Fibroblast of lung (primary cell): ENCODE results near the gene APOBEC4. TPM values are rescaled to one million over a fixed set of nuclear protein-coding genes. Genes with fewer than 3 reads are reported as not detected.

Experiments used
- DNase-seq, 2 donors: peaks; one replicate each; pipeline versions ENCODE4 v3.0.0 to v3.0.0-alpha.2; 2010; ENCODE audit warnings: low read depth in 2 of 2
- H2AFZ ChIP-seq: 2 replicates; pipeline ENCODE4 v1.5.1; 2012; ENCODE audit warnings: low read length, control low read depth, inconsistent platforms
- H3K27ac ChIP-seq: 2 replicates; pipeline ENCODE4 v1.5.1; 2011; ENCODE audit warnings: low read length, control low read depth; ENCODE audit not compliant: insufficient read depth
- H3K27me3 ChIP-seq: 2 replicates; pipeline ENCODE4 v1.5.1; 2011; ENCODE audit warnings: mild to moderate bottlenecking, low read length; ENCODE audit not compliant: control insufficient read depth, insufficient read depth
- H3K36me3 ChIP-seq: 2 replicates; pipeline ENCODE4 v1.5.1; 2011; ENCODE audit warnings: low read length; ENCODE audit not compliant: control insufficient read depth, insufficient read depth
- H3K4me1 ChIP-seq: 2 replicates; pipeline ENCODE4 v1.5.1; 2011; ENCODE audit warnings: low read length; ENCODE audit not compliant: control insufficient read depth, insufficient read depth; ENCODE audit errors: extremely low read depth
- H3K4me2 ChIP-seq: 2 replicates; pipeline ENCODE4 v1.5.1; 2011; ENCODE audit warnings: low read length, control low read depth; ENCODE audit not compliant: insufficient read depth; ENCODE audit errors: extremely low read depth
- H3K4me3 ChIP-seq, 4 experiments: fragments of 200-600 bp in 1 of 4; sonication (generic) in 1 of 4; replicated peaks in 1 of 4; 2 replicates each; pipeline ENCODE4 v1.5.1; 2011 to 2016; ENCODE audit warnings: low read length in 4 of 4, low read depth in 3 of 4, mild to moderate bottlenecking in 3 of 4, control low read depth in 2 of 4, inconsistent platforms in 1 of 4, mixed read lengths in 1 of 4; ENCODE audit not compliant: insufficient read depth in 1 of 4; ENCODE audit errors: control extremely low read depth in 1 of 4
- H3K79me2 ChIP-seq: 2 replicates; pipeline ENCODE4 v1.5.1; 2012; ENCODE audit warnings: mild to moderate bottlenecking, low read length, inconsistent platforms; ENCODE audit not compliant: control insufficient read depth, insufficient read depth
- H3K9ac ChIP-seq: 2 replicates; pipeline ENCODE4 v1.5.1; 2011; ENCODE audit warnings: mild to moderate bottlenecking, low read length, control low read depth; ENCODE audit not compliant: insufficient read depth
- H3K9me3 ChIP-seq: 2 replicates; pipeline ENCODE4 v1.5.1; 2012; ENCODE audit warnings: low read depth, low read length; ENCODE audit not compliant: control insufficient read depth, insufficient read depth
- H4K20me1 ChIP-seq: 2 replicates; pipeline ENCODE4 v1.5.1; 2011; ENCODE audit warnings: low read length; ENCODE audit not compliant: control insufficient read depth, insufficient read depth; ENCODE audit errors: extremely low read depth
- EZH2 ChIP-seq: IDR thresholded peaks from 2 replicates; pipeline ENCODE4 v1.5.1; 2012; ENCODE audit warnings: low read length, control low read depth, mild to moderate bottlenecking; ENCODE audit errors: missing control alignments
- polyA minus RNA-seq: library from RNA; depleted of rRNA, polyadenylated mRNA; stranded (reverse); fragments of >200 nt; gene quantifications from 2 replicates; pipeline ENCODE4 v1.2.3, GENCODE V29; 2011; ENCODE audit warnings: low replicate concordance
- polyA plus RNA-seq, 2 donors: library from polyadenylated mRNA; depleted of rRNA in 1 of 2; stranded (reverse) in 1 of 2; unstranded in 1 of 2; fragments of >200 nt; gene quantifications; 2 replicates each; pipeline ENCODE4 v1.2.1, GENCODE V29; 2011 to 2012; ENCODE audit warnings: missing spikeins in 1 of 2
- total RNA-seq: library from RNA; depleted of rRNA; stranded (reverse); fragments of >200 nt; gene quantifications from 2 replicates; pipeline ENCODE4 v1.2.1, GENCODE V29; 2014
- TF ChIP-seq, protein P1 (sequence below), 2 donors: IDR thresholded peaks in 1 of 2; conservative IDR thresholded peaks in 1 of 2; 1 replicate in 1 of 2; 2 replicates in 1 of 2; pipeline ENCODE4 v1.5.1; 2011 to 2012; ENCODE audit warnings: low read length in 2 of 2, control low read depth in 1 of 2, inconsistent platforms in 1 of 2, low read depth in 1 of 2, mild to moderate bottlenecking in 1 of 2

Gene APOBEC4, protein sequence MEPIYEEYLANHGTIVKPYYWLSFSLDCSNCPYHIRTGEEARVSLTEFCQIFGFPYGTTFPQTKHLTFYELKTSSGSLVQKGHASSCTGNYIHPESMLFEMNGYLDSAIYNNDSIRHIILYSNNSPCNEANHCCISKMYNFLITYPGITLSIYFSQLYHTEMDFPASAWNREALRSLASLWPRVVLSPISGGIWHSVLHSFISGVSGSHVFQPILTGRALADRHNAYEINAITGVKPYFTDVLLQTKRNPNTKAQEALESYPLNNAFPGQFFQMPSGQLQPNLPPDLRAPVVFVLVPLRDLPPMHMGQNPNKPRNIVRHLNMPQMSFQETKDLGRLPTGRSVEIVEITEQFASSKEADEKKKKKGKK
- not detected in 2 replicates for total RNA-seq
- not detected in 2 replicates for polyA plus RNA-seq
- polyA plus RNA-seq (2012), result not detected in 2 replicates
- polyA minus RNA-seq, result not detected in 2 replicates

DNA sequence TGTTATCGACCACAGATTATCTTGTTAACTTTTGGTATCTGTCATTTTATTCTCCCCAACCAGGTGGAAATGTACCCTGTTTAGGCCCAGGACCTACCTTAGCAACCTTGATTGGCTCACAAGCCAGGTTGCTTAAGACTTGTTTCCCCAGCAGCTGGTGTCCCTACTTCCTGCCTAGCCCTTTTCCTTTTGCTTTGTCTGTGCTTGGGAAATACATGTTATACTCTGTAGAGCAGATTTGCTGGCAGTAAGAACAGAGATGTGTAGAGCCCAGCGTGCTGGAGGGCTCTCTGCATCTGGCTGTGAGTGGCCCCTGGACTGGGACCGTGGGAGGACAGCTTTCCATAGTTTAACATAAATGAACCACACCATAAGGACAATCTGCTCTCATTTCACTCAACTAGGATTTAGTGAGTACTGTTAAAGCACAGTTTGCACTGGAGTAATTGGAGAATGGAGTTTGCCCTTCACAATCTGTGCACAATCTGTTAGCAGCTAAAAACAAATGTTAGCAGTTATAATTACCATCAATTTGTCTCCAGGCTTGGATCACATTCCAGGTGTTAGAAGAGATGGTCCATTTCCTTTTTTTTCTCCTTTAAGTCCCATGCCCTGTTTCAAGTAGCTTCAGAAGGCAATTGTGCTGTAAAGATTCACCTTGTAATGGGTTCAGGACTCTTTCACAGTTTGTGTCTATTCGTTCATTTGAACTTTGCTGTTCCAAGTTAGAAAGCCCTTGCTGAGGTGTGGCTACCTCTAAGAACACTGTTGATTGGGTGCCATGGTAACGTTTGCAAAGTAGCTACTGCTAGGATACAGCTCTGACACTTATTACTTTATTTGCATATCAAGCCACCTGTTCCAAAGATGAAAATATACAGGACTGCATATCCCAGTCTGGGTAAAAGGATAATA is at the start of gene APOBEC4:
TSS of gene APOBEC4 (minus strand) at position 770 of the 915 bp plus-strand sequence. CDS start 4,535 bp downstream, outside the sequence.
- Histone ChIP-seq H2AFZ (no peak within 1 kb of the TSS), H3K27ac (no peak within 1 kb of the TSS), H3K27me3 (no peaks in the 10 kb centered on the region), H3K9ac (no peak within 1 kb of the TSS), H3K4me3 (no peak within 1 kb of the TSS), H4K20me1 (no peaks in the 10 kb centered on the region), H3K4me1 (peaks cover 2% of the 10 kb centered on the region), H3K9me3 (no peaks in the 10 kb centered on the region), H3K36me3 (no peaks in the 10 kb centered on the region), H3K79me2 (no peaks in the 10 kb centered on the region), H3K4me2 (no peak within 1 kb of the TSS)
- no peak for DNase-seq
- TF ChIP-seq, protein P1, sequence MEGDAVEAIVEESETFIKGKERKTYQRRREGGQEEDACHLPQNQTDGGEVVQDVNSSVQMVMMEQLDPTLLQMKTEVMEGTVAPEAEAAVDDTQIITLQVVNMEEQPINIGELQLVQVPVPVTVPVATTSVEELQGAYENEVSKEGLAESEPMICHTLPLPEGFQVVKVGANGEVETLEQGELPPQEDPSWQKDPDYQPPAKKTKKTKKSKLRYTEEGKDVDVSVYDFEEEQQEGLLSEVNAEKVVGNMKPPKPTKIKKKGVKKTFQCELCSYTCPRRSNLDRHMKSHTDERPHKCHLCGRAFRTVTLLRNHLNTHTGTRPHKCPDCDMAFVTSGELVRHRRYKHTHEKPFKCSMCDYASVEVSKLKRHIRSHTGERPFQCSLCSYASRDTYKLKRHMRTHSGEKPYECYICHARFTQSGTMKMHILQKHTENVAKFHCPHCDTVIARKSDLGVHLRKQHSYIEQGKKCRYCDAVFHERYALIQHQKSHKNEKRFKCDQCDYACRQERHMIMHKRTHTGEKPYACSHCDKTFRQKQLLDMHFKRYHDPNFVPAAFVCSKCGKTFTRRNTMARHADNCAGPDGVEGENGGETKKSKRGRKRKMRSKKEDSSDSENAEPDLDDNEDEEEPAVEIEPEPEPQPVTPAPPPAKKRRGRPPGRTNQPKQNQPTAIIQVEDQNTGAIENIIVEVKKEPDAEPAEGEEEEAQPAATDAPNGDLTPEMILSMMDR (conservative IDR thresholded peaks at IDR 0.05 in 1 of 2, IDR thresholded peaks at IDR 0.05 in 1 of 2; ENCODE audit: low read depth in 1 of 2, low read length in 2 of 2), result no peak
- TF ChIP-seq EZH2, result no peak

DNA sequence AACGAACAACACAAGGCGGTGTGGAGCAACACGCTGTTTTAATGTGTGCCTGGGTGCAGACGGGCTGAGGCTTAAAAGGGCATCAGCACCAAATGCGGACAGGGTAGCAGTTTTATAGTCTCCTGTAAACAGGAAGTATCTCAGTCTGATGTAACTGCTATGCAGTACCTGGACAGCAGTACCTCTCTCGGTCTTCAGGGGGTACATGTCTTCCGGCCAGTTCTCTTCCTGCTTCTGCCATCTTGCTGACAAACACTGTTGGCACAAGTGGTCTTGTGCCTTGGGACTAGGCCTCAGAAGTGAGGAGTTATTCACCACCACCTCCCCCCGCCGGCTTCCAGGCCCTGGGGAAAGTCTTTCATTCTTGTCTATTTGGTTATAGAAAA is 49.7 kb upstream of the APOBEC4 start:
- TF ChIP-seq EZH2, result no peak
- TF ChIP-seq, protein P1 (conservative IDR thresholded peaks at IDR 0.05 in 1 of 2, IDR thresholded peaks at IDR 0.05 in 1 of 2; ENCODE audit: low read depth in 1 of 2, low read length in 2 of 2), result no peak

More for the DNA sequence above, 49.7 kb upstream of the APOBEC4 start:
- Histone ChIP-seq H4K20me1 (no peaks in the 10 kb centered on the region), H3K27ac (no peak overlapping the region), H3K9ac (no peak overlapping the region), H3K4me3 (no peak overlapping the region), H3K36me3 (no peaks in the 10 kb centered on the region), H3K4me2 (no peak overlapping the region), H2AFZ (no peak overlapping the region), H3K9me3 (no peaks in the 10 kb centered on the region), H3K79me2 (no peaks in the 10 kb centered on the region), H3K27me3 (no peaks in the 10 kb centered on the region), H3K4me1 (no peaks in the 10 kb centered on the region)
- no peak for DNase-seq
